ENCODE data around the gene VEGFA. TPM values are rescaled to one million over a fixed set of nuclear protein-coding genes. Genes with fewer than 3 reads are reported as not detected.

VEGFA gene
- total RNA-seq, 2 experiments from 2014 or later: 27.8 to 29.0 TPM

GRCh38 chr6:43780941-43781928 is 11.2 kb downstream of the VEGFA start:
- Mint-ChIP-seq H3K4me1 (no peaks in the 10 kb centered on the region), H3K4me3 (no peak overlapping the region), H3K9me3 (ENCODE audit: low read depth) (no peaks in the 10 kb centered on the region), H3K36me3 (peaks cover 21% of the 10 kb centered on the region), H3K27ac (no peak overlapping the region), H3K27me3 (no peaks in the 10 kb centered on the region)
- CTCF ChIA-PET: interaction anchor here (1.0 to 1.2 kb wide), 2 partner anchors 8 to 11 kb away, joined by 3 read pairs; partner anchors contain the start of gene VEGFA
- no peak for DNase-seq
- no peak for ATAC-seq

DNA sequence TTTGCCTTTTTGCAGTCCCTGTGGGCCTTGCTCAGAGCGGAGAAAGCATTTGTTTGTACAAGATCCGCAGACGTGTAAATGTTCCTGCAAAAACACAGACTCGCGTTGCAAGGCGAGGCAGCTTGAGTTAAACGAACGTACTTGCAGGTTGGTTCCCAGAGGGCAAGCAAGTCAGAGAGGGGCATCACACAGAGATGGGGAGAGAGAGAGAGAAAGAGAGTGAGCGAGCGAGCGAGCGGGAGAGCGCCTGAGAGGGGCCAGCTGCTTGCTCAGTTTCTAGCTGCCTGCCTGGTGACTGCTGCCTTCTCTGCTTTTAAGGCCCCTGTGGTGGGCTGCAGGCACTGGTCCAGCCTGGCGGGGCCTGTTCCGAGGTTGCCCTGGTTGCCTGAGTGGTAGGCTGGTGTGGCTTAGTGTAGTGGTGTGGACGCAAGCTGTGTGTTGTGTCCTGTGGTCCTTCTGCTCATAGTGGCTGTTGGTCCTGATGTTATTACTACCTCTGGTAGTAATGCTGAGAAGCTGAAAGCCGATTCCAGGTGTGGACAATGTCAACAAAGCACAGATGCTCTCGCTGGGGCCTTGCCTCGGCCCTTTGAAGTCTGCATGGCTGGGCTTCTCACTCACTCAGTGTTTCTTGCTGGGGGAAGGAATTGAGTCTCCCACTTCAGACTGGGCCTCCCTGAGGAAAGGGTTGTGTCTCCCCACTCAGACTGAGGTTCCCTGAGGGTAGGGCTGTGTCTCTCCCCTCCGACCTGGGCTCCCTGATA is 12.1 kb downstream of the VEGFA start:
- H3K4me3 Mint-ChIP-seq: no peak overlapping the region
- CTCF ChIA-PET: interaction anchor here (1.0 to 2.4 kb wide), 3 partner anchors 8 to 12 kb away, joined by 3 to 11 read pairs (median 3); partner anchors contain the start of gene VEGFA
- H3K4me1 Mint-ChIP-seq: no peaks in the 10 kb centered on the region
- DNase-seq (no peak), ATAC-seq (no peak)
- no peaks in the 10 kb centered on the region for H3K27me3 Mint-ChIP-seq
- H3K9me3 Mint-ChIP-seq (ENCODE audit: low read depth): no peaks in the 10 kb centered on the region
- H3K27ac Mint-ChIP-seq: no peak overlapping the region
- peaks cover 21% of the 10 kb centered on the region for H3K36me3 Mint-ChIP-seq

DNA sequence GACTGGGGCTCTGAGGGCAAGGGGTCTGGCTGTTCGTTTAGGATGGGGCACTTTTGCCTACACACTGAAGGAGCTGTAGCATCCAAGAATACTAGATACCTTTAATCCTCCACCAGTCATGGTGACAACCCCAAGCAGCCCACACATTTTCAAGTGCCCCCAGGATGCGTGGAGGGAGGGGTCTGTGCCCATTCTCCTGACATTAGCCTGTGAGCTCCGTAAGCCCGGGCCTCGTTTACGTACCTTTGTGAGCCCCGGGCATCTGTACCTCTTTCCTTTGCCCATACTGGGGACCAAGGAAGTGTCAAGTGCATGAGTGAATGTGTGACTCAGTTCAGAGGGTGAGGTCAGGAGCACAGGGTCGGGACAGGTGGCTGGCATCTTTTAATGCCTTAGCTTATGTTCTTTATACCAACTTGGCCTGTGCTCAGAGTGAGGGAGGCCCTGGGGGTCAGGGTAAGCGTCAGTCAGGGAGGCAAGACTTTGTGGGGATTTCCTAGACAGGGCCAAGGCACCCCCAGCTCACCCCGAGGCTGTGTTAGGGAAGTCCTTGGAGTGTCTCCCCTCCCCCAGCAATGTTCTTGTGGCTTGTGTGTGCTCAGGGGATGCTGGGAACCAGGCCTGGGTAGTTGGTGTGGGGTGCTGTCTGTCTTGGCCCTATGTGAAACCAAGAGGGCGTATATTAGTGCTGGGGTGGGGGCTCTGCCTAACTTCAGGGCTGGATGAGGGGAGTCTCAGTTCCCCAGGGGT is 12.9 kb downstream of the VEGFA start:
- Mint-ChIP-seq H3K9me3 (ENCODE audit: low read depth) (no peaks in the 10 kb centered on the region), H3K4me3 (no peak overlapping the region), H3K4me1 (no peaks in the 10 kb centered on the region), H3K36me3 (peaks cover 21% of the 10 kb centered on the region), H3K27me3 (no peaks in the 10 kb centered on the region), H3K27ac (no peak overlapping the region)
- DNase-seq: no peak
- ATAC-seq: no peak
- CTCF ChIA-PET: interaction anchor here (0.8 to 2.4 kb wide), 3 partner anchors 9 to 13 kb away, joined by 3 to 11 read pairs (median 3); partner anchors contain the start of gene VEGFA

DNA sequence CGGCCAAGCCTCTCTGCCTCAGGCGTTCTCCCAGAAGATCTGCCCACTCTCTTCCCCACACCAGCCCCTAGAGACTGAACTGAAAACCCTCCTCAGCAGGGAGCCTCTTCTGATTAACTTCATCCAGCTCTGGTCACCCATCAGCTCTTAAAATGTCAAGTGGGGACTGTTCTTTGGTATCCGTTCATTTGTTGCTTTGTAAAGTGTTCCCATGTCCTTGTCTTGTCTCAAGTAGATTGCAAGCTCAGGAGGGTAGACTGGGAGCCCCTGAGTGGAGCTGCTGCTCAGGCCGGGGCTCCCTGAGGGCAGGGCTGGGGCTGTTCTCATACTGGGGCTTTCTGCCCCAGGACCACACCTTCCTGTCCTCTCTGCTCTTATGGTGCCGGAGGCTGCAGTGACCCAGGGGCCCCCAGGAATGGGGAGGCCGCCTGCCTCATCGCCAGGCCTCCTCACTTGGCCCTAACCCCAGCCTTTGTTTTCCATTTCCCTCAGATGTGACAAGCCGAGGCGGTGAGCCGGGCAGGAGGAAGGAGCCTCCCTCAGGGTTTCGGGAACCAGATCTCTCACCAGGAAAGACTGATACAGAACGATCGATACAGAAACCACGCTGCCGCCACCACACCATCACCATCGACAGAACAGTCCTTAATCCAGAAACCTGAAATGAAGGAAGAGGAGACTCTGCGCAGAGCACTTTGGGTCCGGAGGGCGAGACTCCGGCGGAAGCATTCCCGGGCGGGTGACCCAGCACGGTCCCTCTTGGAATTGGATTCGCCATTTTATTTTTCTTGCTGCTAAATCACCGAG is 14.2 kb downstream of the VEGFA start:
- Mint-ChIP-seq H3K27ac (no peak overlapping the region), H3K36me3 (peaks cover 16% of the 10 kb centered on the region), H3K27me3 (no peaks in the 10 kb centered on the region), H3K4me3 (no peak overlapping the region), H3K4me1 (no peaks in the 10 kb centered on the region), H3K9me3 (ENCODE audit: low read depth) (no peaks in the 10 kb centered on the region)
- DNase-seq (no peak), ATAC-seq (no peak)
- CTCF ChIA-PET: interaction anchor here (2.4 kb wide), 1 partner anchor 10 kb away, joined by 11 read pairs; no protein-coding TSS in a partner anchor

GRCh38 chr6:43785220-43785752 is 15.3 kb downstream of the VEGFA start:
- CTCF ChIA-PET: interaction anchor here (1.9 kb wide), 1 partner anchor 12 kb away, joined by 7 read pairs; no protein-coding TSS in a partner anchor
- peaks cover 16% of the 10 kb centered on the region for H3K36me3 Mint-ChIP-seq
- ATAC-seq: no peak
- DNase-seq: no peak
- H3K27me3 Mint-ChIP-seq: no peaks in the 10 kb centered on the region
- no peak overlapping the region for H3K27ac Mint-ChIP-seq
- no peak overlapping the region for H3K4me3 Mint-ChIP-seq
- no peaks in the 10 kb centered on the region for H3K9me3 Mint-ChIP-seq (ENCODE audit: low read depth)
- no peaks in the 10 kb centered on the region for H3K4me1 Mint-ChIP-seq

DNA sequence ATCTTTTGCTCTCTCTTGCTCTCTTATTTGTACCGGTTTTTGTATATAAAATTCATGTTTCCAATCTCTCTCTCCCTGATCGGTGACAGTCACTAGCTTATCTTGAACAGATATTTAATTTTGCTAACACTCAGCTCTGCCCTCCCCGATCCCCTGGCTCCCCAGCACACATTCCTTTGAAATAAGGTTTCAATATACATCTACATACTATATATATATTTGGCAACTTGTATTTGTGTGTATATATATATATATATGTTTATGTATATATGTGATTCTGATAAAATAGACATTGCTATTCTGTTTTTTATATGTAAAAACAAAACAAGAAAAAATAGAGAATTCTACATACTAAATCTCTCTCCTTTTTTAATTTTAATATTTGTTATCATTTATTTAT is 15.9 kb downstream of the VEGFA start:
- ATAC-seq: no peak
- DNase-seq: no peak
- no peaks in the 10 kb centered on the region for H3K4me1 Mint-ChIP-seq
- H3K4me3 Mint-ChIP-seq: no peak overlapping the region
- H3K27me3 Mint-ChIP-seq: no peaks in the 10 kb centered on the region
- no peaks in the 10 kb centered on the region for H3K9me3 Mint-ChIP-seq (ENCODE audit: low read depth)
- H3K36me3 Mint-ChIP-seq: peaks cover 16% of the 10 kb centered on the region
- no peak overlapping the region for H3K27ac Mint-ChIP-seq
- CTCF ChIA-PET: interaction anchor here (0.8 to 1.9 kb wide), 3 partner anchors 9 to 17 kb away, joined by 5 to 7 read pairs (median 5); no protein-coding TSS in a partner anchor

DNA sequence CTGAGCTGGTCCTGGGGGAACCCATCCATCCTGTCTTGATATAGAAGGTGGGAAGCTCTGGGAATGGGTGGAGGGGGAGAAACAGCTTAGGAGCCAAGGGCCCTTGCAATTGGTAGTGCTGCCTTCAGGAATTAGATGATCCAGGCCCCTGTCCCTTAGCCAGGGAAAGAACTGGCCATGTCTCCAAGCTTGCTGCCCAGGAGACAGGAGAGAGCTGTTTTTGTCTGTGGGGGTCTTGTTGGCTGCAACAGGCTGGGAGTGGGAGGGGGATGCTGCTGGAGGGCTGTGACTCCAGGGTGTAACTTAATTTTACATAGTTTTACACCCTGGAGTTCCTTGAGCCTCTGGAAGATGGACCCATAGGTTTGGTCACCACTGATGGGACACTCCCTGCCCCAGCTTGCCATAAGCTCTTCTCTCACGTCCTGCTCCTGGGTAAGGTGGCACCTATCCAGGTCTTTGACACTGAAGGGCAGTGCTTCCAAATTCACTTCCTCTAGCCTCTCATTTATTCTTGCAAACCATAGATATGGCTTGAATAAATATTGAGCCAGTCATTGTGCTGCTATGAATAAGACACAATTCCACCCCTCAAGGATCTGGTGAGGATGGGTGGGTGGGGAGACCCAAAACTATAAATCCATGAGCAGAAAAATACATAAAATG is 16.8 kb downstream of the VEGFA start:
- peaks cover 14% of the 10 kb centered on the region for H3K36me3 Mint-ChIP-seq
- H3K27me3 Mint-ChIP-seq: no peaks in the 10 kb centered on the region
- H3K9me3 Mint-ChIP-seq (ENCODE audit: low read depth): no peaks in the 10 kb centered on the region
- H3K4me1 Mint-ChIP-seq: no peaks in the 10 kb centered on the region
- no peak for ATAC-seq
- no peak overlapping the region for H3K27ac Mint-ChIP-seq
- CTCF ChIA-PET: interaction anchor here (0.8 to 1.9 kb wide), 4 partner anchors 10 to 18 kb away, joined by 3 to 7 read pairs (median 5); no protein-coding TSS in a partner anchor
- no peak for DNase-seq
- no peak overlapping the region for H3K4me3 Mint-ChIP-seq

DNA sequence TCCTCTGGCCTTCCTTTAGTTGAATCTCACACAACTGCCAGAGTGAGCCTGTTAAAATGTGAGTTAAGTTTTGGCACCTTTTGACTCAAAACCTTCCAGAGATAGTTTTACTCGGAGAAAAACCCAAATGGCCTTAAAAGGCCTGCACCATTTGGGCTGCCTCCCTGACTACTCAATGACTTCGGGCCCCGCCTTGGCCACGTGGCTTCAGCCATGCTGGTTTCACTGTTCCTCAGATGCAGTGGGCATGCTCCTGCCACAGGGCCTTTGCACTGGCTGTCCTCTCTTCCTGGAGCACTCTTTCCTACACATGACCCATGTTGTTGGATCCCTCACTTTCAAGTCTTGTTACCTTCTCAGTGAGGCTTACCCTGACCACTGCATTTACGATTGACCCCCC is 18.3 kb downstream of the VEGFA start:
- Mint-ChIP-seq H3K9me3 (ENCODE audit: low read depth) (no peaks in the 10 kb centered on the region), H3K27me3 (no peaks in the 10 kb centered on the region), H3K27ac (no peak overlapping the region), H3K36me3 (peaks cover 13% of the 10 kb centered on the region), H3K4me1 (no peaks in the 10 kb centered on the region), H3K4me3 (no peak overlapping the region)
- ATAC-seq (no peak), DNase-seq (no peak)
- CTCF ChIA-PET: interaction anchor here (0.7 to 1.5 kb wide), 3 partner anchors 14 to 420 kb away, joined by 3 to 6 read pairs (median 5); partner anchors contain the start of gene VEGFA

GRCh38 chr6:43789447-43789846 is 19.4 kb downstream of the VEGFA start:
- H3K4me1 Mint-ChIP-seq: no peaks in the 10 kb centered on the region
- peaks cover 8% of the 10 kb centered on the region for H3K36me3 Mint-ChIP-seq
- no peak for ATAC-seq
- no peak overlapping the region for H3K4me3 Mint-ChIP-seq
- no peak for DNase-seq
- H3K27ac Mint-ChIP-seq: no peak overlapping the region
- CTCF ChIA-PET: interaction anchor here (0.6 to 2.3 kb wide), 5 partner anchors 10 to 106 kb away, joined by 3 to 6 read pairs (median 5); partner anchors contain the start of gene VEGFA
- no peaks in the 10 kb centered on the region for H3K27me3 Mint-ChIP-seq
- H3K9me3 Mint-ChIP-seq (ENCODE audit: low read depth): no peaks in the 10 kb centered on the region

DNA sequence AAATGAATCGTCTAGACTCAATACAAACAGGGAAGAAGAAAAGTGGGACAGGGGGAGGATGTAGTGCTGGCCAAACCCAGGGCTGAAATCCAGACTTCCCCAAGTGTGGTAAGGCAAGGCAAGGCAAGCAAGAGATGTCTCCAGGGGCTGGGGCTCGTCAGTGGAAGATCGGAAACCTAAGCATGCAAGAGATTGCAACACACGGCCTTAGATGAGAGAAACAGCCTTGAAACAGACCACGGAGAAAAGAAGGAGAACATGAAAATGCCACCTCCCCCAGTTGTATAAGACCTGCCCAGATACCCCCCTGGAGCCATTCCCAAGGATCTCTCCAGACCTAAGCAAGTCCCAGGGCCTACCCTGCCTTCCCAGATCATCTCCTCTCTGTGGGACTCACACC is 20.0 kb downstream of the VEGFA start:
- peaks cover 4% of the 10 kb centered on the region for H3K36me3 Mint-ChIP-seq
- H3K27ac Mint-ChIP-seq: no peak overlapping the region
- H3K4me3 Mint-ChIP-seq: no peak overlapping the region
- CTCF ChIA-PET: interaction anchor here (1.3 to 2.3 kb wide), 2 partner anchors 9 to 17 kb away, joined by 4 to 6 read pairs; no protein-coding TSS in a partner anchor
- H3K4me1 Mint-ChIP-seq: no peaks in the 10 kb centered on the region
- ATAC-seq (no peak), DNase-seq (no peak)
- H3K9me3 Mint-ChIP-seq (ENCODE audit: low read depth): no peaks in the 10 kb centered on the region
- no peaks in the 10 kb centered on the region for H3K27me3 Mint-ChIP-seq

DNA sequence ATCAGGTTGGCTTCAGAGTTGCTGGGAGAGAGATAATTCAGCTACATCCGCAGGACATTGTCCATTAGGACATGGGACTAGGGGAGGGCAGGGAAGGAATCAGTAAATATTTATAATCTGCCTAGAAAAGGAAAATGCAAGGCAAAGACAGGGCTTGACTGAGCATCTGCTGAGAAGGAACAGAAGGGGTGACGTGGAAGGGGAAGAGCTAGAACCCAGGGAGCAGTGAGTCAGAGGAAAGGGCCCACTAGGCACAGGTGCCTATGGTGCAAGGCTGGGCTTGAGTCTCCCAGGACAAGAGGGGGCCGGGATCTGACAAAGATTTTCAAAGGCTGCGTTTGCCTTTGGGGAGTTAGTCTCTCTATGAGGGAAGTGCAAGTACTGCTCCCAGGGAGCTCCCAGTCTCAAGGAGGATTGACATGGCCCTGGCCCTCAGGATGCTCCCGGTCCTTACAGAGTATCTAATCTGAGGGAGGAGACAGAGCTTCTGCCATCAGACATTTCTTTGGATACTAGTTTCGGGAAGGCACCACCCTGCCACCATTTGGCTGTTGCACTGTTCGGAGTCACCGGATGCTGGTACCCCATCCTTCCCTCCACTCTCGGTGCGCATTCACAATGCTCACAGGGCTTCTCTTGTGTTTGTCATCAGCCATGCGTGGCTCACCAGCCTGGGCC is 21.9 kb downstream of the VEGFA start:
- Mint-ChIP-seq H3K4me3 (no peak overlapping the region), H3K27ac (no peak overlapping the region), H3K9me3 (ENCODE audit: low read depth) (no peaks in the 10 kb centered on the region), H3K4me1 (no peaks in the 10 kb centered on the region), H3K27me3 (peaks cover 2% of the 10 kb centered on the region), H3K36me3 (no peaks in the 10 kb centered on the region)
- no peak for ATAC-seq
- CTCF ChIA-PET: interaction anchor here (1.0 to 1.1 kb wide), 2 partner anchors 17 to 25 kb away, joined by 3 read pairs; no protein-coding TSS in a partner anchor
- DNase-seq: no peak
